Stimulated activated naive CD8-positive, alpha-beta T cell treated with anti-CD3 and anti-CD28 coated beads, Interleukin-15, amount 100 ng/mL, for 72 hours (primary cell): ENCODE data around the gene TADA1.

ENCODE experiments used
- ATAC-seq: fragments of 150-1000 bp; cut with Tn5 transposase; 2 replicates; pipeline ENCODE4 v1.10.0; 2021; ENCODE audit warnings: mild to moderate bottlenecking, moderate library complexity
- DNase-seq, 2 donors: peaks; one replicate each; pipeline ENCODE4 v3.0.0; 2021 to 2022
- H3K27ac Mint-ChIP-seq, 2 donors: one replicate each; pipeline ENCODE4 v1.8.0; 2022; ENCODE audit warnings: mild to moderate bottlenecking in 2 of 2, mixed read lengths in 2 of 2, moderate library complexity in 2 of 2
- H3K27me3 Mint-ChIP-seq: one replicate; pipeline ENCODE4 v1.8.0; 2022; ENCODE audit warnings: mixed read lengths
- H3K4me1 Mint-ChIP-seq: one replicate; pipeline ENCODE4 v1.8.0; 2022; ENCODE audit warnings: mild to moderate bottlenecking, mixed read lengths
- H3K4me3 Mint-ChIP-seq, 2 donors: one replicate each; pipeline ENCODE4 v1.8.0; 2022; ENCODE audit warnings: mild to moderate bottlenecking in 2 of 2, mixed read lengths in 2 of 2, moderate library complexity in 1 of 2
- H3K9me3 Mint-ChIP-seq, 2 donors: one replicate each; pipeline ENCODE4 v1.8.0; 2022; ENCODE audit warnings: mixed read lengths in 2 of 2

The TADA1 gene, protein sequence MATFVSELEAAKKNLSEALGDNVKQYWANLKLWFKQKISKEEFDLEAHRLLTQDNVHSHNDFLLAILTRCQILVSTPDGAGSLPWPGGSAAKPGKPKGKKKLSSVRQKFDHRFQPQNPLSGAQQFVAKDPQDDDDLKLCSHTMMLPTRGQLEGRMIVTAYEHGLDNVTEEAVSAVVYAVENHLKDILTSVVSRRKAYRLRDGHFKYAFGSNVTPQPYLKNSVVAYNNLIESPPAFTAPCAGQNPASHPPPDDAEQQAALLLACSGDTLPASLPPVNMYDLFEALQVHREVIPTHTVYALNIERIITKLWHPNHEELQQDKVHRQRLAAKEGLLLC

GRCh38 chr1:166875734-166876539 lies at the start of gene TADA1:
Gene TADA1, minus strand, starts transcription at chr1:166876264. Its CDS starts 31 bp downstream, at chr1:166876233.
- Mint-ChIP-seq H3K4me3 (peak within 1 kb of the TSS; percentile 84 to 97), H3K27ac (peak within 1 kb of the TSS; percentile 94 to 99), H3K27me3 (no peaks in the 10 kb centered on the region), H3K4me1 (peaks cover 61% of the 10 kb centered on the region), H3K9me3 (no peaks in the 10 kb centered on the region)
- ATAC-seq (peak; percentile 91), DNase-seq (peak; percentile 97 to 99)

DNA sequence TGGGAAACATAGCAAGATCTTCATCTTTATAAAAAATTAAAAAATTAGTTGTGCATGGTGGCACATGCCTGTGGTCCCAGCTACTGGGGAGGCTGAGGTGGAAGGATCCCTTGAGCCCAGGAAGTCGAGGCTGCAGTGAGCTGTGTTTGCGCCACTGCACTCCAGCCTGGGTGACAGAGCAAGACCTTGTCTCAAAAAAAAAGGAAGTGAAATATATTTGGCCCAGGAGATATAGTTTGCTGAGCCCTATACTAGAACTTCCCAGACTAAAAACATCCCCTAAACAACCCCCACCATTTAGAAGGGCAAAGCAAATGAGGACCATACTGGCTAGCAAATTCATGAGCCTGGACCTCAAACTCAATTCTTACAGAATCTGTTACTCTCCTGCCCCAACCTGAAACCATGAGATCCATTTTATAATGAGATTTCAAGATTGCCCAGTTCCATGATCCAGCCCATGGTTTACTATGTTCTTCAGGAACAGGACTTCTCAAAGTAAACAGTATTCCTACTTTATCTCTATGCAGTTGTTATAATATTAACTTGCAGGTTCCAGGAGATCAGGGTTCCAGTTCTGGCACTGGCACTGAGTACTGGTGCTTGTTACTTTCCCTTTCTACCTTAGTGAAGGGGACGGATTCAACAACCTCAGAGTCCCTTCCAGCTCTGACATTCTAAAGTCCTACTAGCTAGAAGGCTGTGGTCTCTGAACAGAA lies 48.9 kb upstream of the TADA1 start:
- H3K4me1 Mint-ChIP-seq: peaks cover 6% of the 10 kb centered on the region
- DNase-seq (no peak), ATAC-seq (no peak)
- H3K9me3 Mint-ChIP-seq: no peaks in the 10 kb centered on the region
- H3K27me3 Mint-ChIP-seq: peaks cover 50% of the 10 kb centered on the region
- H3K27ac Mint-ChIP-seq: no peak overlapping the region
- no peak overlapping the region for H3K4me3 Mint-ChIP-seq

DNA sequence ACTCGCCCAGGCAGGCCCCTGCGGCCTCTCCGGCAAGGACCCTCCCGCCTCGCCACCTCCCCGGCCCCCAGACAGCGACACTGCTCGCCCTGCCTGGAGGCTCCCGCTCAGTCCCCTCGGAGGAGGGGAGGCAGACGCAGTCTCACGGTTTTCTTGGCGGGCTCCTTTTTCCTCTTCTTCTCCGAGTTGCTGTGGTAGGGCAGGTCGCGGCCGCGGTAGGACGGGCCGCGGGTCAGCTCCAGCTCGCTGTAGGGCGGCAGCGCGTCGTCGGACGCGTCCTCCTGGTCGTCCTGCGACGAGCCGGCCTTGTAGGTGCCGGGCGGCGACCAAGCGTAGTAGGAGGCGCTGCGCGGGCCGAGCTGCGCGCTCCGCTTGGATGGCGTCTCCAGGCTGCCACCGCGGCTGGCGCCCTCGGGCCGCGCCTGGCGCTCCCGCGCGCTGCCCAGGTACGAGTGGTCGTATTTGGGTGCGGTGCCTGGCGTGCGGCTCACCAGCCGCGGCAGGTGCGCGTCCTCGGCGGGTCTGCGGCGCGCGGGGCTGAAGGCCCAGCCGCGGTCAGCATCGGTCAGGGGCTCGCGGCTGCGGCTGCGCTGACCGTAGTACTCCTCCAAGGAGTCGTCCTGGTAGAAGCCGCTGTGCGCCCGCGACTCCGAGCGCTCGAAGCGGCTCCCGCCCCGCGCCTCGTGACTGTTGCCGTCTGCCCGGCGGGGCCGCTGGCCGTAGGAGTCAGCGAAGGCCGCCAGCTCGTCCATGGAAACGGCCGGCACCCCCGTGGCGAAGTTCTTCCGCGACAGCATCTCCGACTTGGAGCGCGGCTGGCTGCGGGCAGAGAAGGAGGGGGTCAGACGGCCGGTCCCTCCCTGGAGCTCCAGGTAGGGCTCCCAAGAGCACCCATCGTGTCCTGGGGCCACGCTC lies 44.8 kb upstream of the TADA1 start:
- Mint-ChIP-seq H3K27me3 (peaks cover 56% of the 10 kb centered on the region), H3K9me3 (no peaks in the 10 kb centered on the region), H3K4me3 (peak overlapping the region; percentile 75 to 86), H3K4me1 (peaks cover 6% of the 10 kb centered on the region), H3K27ac (no peak overlapping the region)
- DNase-seq: peak in 1 of 2 donors; percentile 10
- peak; percentile 53 for ATAC-seq

- no peaks in the 10 kb centered on the region for H3K9me3 Mint-ChIP-seq
- DNase-seq: no peak
- H3K27me3 Mint-ChIP-seq: peaks cover 50% of the 10 kb centered on the region
- no peak for ATAC-seq
- no peak overlapping the region for H3K27ac Mint-ChIP-seq
- peaks cover 6% of the 10 kb centered on the region for H3K4me1 Mint-ChIP-seq
- no peak overlapping the region for H3K4me3 Mint-ChIP-seq
These were observed 42.9 kb upstream of the TADA1 start for GRCh38 chr1:166918956-166919316.

- H3K27ac Mint-ChIP-seq: no peak overlapping the region
- DNase-seq (no peak), ATAC-seq (no peak)
- no peak overlapping the region for H3K4me3 Mint-ChIP-seq
- peaks cover 50% of the 10 kb centered on the region for H3K27me3 Mint-ChIP-seq
- H3K9me3 Mint-ChIP-seq: no peaks in the 10 kb centered on the region
- H3K4me1 Mint-ChIP-seq: peaks cover 6% of the 10 kb centered on the region
These were observed 42.3 kb upstream of the TADA1 start for GRCh38 chr1:166918088-166918955.

DNA sequence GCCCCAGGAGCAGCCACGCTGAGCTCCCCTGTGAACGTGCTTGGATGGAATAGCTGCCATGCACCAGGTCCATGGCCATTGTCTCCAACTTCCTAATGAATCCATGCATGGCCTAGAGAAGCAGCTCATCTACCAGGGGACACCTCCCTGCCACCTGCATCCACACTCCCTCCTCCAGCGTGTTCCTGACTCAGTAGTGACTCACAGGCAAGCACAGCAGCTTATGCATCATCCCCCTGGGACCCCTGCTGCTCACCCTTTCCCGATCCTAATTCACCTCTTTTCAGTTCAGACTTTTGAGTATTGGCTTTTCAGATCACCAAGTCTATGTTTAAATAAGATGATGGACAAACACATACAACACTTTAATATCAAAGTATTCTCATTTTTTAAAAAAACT lies 39.9 kb upstream of the TADA1 start:
- Mint-ChIP-seq H3K27ac (no peak overlapping the region), H3K4me1 (peaks cover 6% of the 10 kb centered on the region), H3K27me3 (peaks cover 27% of the 10 kb centered on the region), H3K4me3 (no peak overlapping the region), H3K9me3 (no peaks in the 10 kb centered on the region)
- ATAC-seq (no peak), DNase-seq (no peak)

- H3K4me3 Mint-ChIP-seq: no peak overlapping the region
- no peak for DNase-seq
- H3K4me1 Mint-ChIP-seq: peaks cover 6% of the 10 kb centered on the region
- peaks cover 18% of the 10 kb centered on the region for H3K27me3 Mint-ChIP-seq
- ATAC-seq: no peak
- H3K27ac Mint-ChIP-seq: no peak overlapping the region
- H3K9me3 Mint-ChIP-seq: no peaks in the 10 kb centered on the region
These were observed 39.0 kb upstream of the TADA1 start for GRCh38 chr1:166915042-166915441.

DNA sequence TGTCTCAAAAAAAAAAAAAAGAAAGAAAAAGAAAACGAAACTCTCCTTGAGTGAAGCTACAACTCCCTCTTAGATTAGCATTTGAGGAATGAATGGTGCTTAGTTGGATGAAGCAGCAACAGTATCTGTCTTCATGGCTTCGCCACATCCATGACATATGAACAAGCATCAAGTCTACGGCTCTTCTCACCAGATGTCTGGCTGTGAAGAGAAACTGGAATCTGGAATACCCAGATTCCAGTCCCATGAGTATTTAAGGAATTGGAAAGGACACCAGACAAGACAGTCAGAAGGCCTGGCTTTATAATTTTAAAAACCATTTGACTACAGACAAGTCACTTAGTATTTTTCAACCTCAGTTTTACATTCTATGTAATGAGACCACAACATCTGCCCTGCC lies 38.0 kb upstream of the TADA1 start:
- peaks cover 9% of the 10 kb centered on the region for H3K27me3 Mint-ChIP-seq
- H3K4me3 Mint-ChIP-seq: no peak overlapping the region
- ATAC-seq (no peak), DNase-seq (no peak)
- peaks cover 6% of the 10 kb centered on the region for H3K4me1 Mint-ChIP-seq
- H3K9me3 Mint-ChIP-seq: no peaks in the 10 kb centered on the region
- no peak overlapping the region for H3K27ac Mint-ChIP-seq

GRCh38 chr1:166911624-166912023 lies 35.6 kb upstream of the TADA1 start:
- DNase-seq (no peak), ATAC-seq (no peak)
- no peaks in the 10 kb centered on the region for H3K27me3 Mint-ChIP-seq
- H3K4me1 Mint-ChIP-seq: peaks cover 6% of the 10 kb centered on the region
- no peak overlapping the region for H3K27ac Mint-ChIP-seq
- no peaks in the 10 kb centered on the region for H3K9me3 Mint-ChIP-seq
- no peak overlapping the region for H3K4me3 Mint-ChIP-seq

GRCh38 chr1:166910396-166910994 lies 34.4 kb upstream of the TADA1 start:
- ATAC-seq (peak; percentile 93), DNase-seq (peak; percentile 65 to 78)
- Mint-ChIP-seq H3K4me3 (no peak overlapping the region), H3K27ac (peak overlapping the region in 1 of 2 donors; percentile 4), H3K9me3 (no peaks in the 10 kb centered on the region), H3K27me3 (no peaks in the 10 kb centered on the region), H3K4me1 (peaks cover 13% of the 10 kb centered on the region)

- H3K9me3 Mint-ChIP-seq: no peaks in the 10 kb centered on the region
- H3K4me3 Mint-ChIP-seq: no peak overlapping the region
- peaks cover 13% of the 10 kb centered on the region for H3K4me1 Mint-ChIP-seq
- H3K27ac Mint-ChIP-seq: no peak overlapping the region
- ATAC-seq (no peak), DNase-seq (no peak)
- peaks cover 6% of the 10 kb centered on the region for H3K27me3 Mint-ChIP-seq
These were observed 32.9 kb upstream of the TADA1 start for GRCh38 chr1:166908942-166909341.

- ATAC-seq (no peak), DNase-seq (no peak)
- no peak overlapping the region for H3K4me3 Mint-ChIP-seq
- H3K27me3 Mint-ChIP-seq: peaks cover 10% of the 10 kb centered on the region
- no peaks in the 10 kb centered on the region for H3K9me3 Mint-ChIP-seq
- H3K4me1 Mint-ChIP-seq: peaks cover 13% of the 10 kb centered on the region
- H3K27ac Mint-ChIP-seq: no peak overlapping the region
These were observed 31.7 kb upstream of the TADA1 start for GRCh38 chr1:166907763-166908162.

GRCh38 chr1:166907051-166907450 lies 31.0 kb upstream of the TADA1 start:
- H3K4me1 Mint-ChIP-seq: peaks cover 13% of the 10 kb centered on the region
- H3K27me3 Mint-ChIP-seq: peaks cover 10% of the 10 kb centered on the region
- ATAC-seq: no peak
- no peaks in the 10 kb centered on the region for H3K9me3 Mint-ChIP-seq
- no peak overlapping the region for H3K27ac Mint-ChIP-seq
- DNase-seq: no peak
- no peak overlapping the region for H3K4me3 Mint-ChIP-seq

DNA sequence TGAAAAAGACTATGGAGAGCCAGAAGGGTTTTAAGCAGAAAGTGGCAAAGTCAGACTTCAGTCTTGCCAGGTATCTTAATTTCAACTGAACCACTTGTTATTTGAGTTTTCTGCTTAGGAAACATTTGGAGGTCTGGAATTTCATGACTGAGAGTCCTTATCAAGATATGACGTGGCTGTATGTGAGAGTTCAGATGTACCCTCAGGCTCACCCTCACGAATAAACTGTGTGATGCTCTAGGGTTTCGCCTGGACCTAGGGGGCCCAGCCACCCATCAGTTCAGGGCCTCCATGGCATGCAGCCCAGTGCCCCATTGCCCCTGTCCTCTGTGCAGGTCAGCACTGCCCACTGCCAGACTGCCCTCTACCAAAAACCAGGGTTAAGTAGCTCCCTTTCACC lies 30.6 kb upstream of the TADA1 start:
- ATAC-seq: no peak
- no peak overlapping the region for H3K27ac Mint-ChIP-seq
- H3K4me3 Mint-ChIP-seq: no peak overlapping the region
- H3K27me3 Mint-ChIP-seq: peaks cover 10% of the 10 kb centered on the region
- DNase-seq: no peak
- no peaks in the 10 kb centered on the region for H3K9me3 Mint-ChIP-seq
- peaks cover 13% of the 10 kb centered on the region for H3K4me1 Mint-ChIP-seq
